OCI-LY1 (cell line): Measurements from ENCODE around the gene DLD.

Source experiments
- EZH2 ChIP-seq: fragments of 200-600 bp; sonication (generic), shearing (Covaris generic); IDR thresholded peaks from 2 replicates; pipeline ENCODE4 v1.8.0; 2017; ENCODE audit warnings: borderline replicate concordance, mixed run types, mild to moderate bottlenecking, antibody characterized with exemption, low read length, moderate library complexity, mixed read lengths
- TF ChIP-seq, protein P1 (sequence below): fragments of 200-600 bp; sonication (generic), shearing (Covaris generic); IDR thresholded peaks from 2 replicates; pipeline ENCODE4 v1.5.1; 2017; ENCODE audit warnings: mild to moderate bottlenecking, antibody characterized with exemption, low read length, moderate library complexity, mixed read lengths

DNA sequence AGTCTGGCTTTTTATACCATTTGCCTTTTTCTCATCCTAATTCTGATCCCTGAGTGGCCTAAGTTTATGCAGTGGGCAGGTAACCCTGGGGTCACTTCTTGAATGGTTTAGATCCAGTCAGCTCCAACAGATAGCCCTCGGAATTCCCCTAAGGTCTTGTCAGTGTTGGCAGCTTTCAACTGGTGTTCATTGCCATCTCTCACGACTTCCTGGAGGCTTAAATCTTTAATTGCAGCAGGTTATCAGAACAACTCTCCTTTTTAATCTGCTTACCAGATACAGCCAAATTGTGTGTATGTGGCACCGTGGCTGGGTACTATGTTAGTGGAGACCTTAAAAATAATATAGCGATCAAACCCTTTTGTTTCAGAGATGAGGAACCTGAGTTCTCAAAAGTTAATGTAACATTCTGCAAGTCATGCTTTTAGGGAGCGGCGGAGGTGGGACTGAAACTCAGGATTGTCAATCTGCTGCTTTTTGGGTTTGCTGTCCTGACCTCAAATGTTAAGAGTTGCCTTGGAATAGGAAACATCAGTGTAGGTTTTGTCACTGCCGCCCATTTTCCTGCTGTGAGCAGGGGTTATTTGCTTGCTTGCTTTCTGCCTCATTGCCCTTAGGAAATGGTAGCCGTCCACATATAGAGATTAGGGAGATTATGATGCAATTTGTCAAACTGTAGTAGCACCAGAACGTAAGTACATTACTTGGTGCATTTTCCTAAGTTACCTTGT, 818 bp downstream of the DLD start:
- TF ChIP-seq, protein P1, sequence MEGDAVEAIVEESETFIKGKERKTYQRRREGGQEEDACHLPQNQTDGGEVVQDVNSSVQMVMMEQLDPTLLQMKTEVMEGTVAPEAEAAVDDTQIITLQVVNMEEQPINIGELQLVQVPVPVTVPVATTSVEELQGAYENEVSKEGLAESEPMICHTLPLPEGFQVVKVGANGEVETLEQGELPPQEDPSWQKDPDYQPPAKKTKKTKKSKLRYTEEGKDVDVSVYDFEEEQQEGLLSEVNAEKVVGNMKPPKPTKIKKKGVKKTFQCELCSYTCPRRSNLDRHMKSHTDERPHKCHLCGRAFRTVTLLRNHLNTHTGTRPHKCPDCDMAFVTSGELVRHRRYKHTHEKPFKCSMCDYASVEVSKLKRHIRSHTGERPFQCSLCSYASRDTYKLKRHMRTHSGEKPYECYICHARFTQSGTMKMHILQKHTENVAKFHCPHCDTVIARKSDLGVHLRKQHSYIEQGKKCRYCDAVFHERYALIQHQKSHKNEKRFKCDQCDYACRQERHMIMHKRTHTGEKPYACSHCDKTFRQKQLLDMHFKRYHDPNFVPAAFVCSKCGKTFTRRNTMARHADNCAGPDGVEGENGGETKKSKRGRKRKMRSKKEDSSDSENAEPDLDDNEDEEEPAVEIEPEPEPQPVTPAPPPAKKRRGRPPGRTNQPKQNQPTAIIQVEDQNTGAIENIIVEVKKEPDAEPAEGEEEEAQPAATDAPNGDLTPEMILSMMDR = no peak
- TF ChIP-seq EZH2 = no peak
